Neuronal stem cell (in vitro differentiated cells): ENCODE measurements around the gene SPRY2.
A peak's percentile ranks its signal among the peaks of the same experiment; 100 is the strongest.

Experiments used
- DNase-seq: peaks from one replicate; pipeline ENCODE4 v3.0.0-alpha.2; 2013; ENCODE audit warnings: low spot score
- H2AFZ ChIP-seq: one replicate; pipeline ENCODE4 v1.6.1; 2013; ENCODE audit warnings: mild to moderate bottlenecking, low read length, inconsistent platforms
- H2AK5ac ChIP-seq: 2 replicates; pipeline ENCODE4 v1.6.1; 2013; ENCODE audit warnings: low read depth, mild to moderate bottlenecking, inconsistent platforms, low read length, moderate library complexity, mixed read lengths
- H2BK120ac ChIP-seq: 2 replicates; pipeline ENCODE4 v1.6.1; 2013; ENCODE audit warnings: low read depth, mild to moderate bottlenecking, inconsistent platforms, low read length, moderate library complexity, mixed read lengths
- H2BK12ac ChIP-seq: one replicate; pipeline ENCODE4 v1.6.1; 2013; ENCODE audit warnings: low read length, inconsistent platforms
- H2BK15ac ChIP-seq: 2 replicates; pipeline ENCODE4 v1.6.1; 2013; ENCODE audit warnings: mild to moderate bottlenecking, low read length, inconsistent platforms, mixed read lengths
- H2BK5ac ChIP-seq: one replicate; pipeline ENCODE4 v1.6.1; 2013; ENCODE audit warnings: inconsistent platforms, mild to moderate bottlenecking, low read length, moderate library complexity
- H3K14ac ChIP-seq: one replicate; pipeline ENCODE4 v1.6.1; 2013; ENCODE audit warnings: low read length, inconsistent platforms
- H3K18ac ChIP-seq: 2 replicates; pipeline ENCODE4 v1.6.1; 2013; ENCODE audit warnings: low read length, inconsistent platforms
- H3K23ac ChIP-seq: 2 replicates; pipeline ENCODE4 v1.6.1; 2013; ENCODE audit warnings: low read depth, mild to moderate bottlenecking, mixed read lengths, low read length, inconsistent platforms; ENCODE audit not compliant: poor library complexity
- H3K27ac ChIP-seq: replicated peaks from 3 replicates; pipeline ENCODE4 v1.5.1; 2013; ENCODE audit warnings: low read length, inconsistent platforms
- H3K27me3 ChIP-seq, 3 experiments: 2 replicates each; pipeline ENCODE4 v1.6.1; 2013; ENCODE audit warnings: low read length in 3 of 3, mild to moderate bottlenecking in 2 of 3, inconsistent platforms in 1 of 3, low read depth in 1 of 3, mixed read lengths in 1 of 3, moderate library complexity in 1 of 3; ENCODE audit not compliant: control insufficient read depth in 3 of 3, insufficient read depth in 3 of 3
- H3K36me3 ChIP-seq, 2 donors: replicated peaks in 1 of 2; 2 replicates each; pipeline ENCODE4 v1.6.1; 2013; ENCODE audit warnings: low read length in 2 of 2; ENCODE audit not compliant: control insufficient read depth in 2 of 2, insufficient read depth in 2 of 2
- H3K4ac ChIP-seq: 2 replicates; pipeline ENCODE4 v1.6.1; 2013; ENCODE audit warnings: inconsistent platforms, mild to moderate bottlenecking, low read length, moderate library complexity
- H3K4me1 ChIP-seq, 2 donors: 1 replicate in 1 of 2; 2 replicates in 1 of 2; pipeline ENCODE4 v1.6.1; 2013; ENCODE audit warnings: low read length in 2 of 2, low read depth in 1 of 2; ENCODE audit not compliant: control insufficient read depth in 2 of 2, insufficient read depth in 1 of 2
- H3K4me2 ChIP-seq: one replicate; pipeline ENCODE4 v1.6.1; 2013; ENCODE audit warnings: mild to moderate bottlenecking, low read length, inconsistent platforms; ENCODE audit not compliant: insufficient read depth, poor library complexity, severe bottlenecking
- H3K4me3 ChIP-seq, 2 donors: 2 replicates each; pipeline ENCODE4 v1.5.1; 2013; ENCODE audit warnings: low read length in 2 of 2, mild to moderate bottlenecking in 2 of 2, inconsistent platforms in 1 of 2, moderate library complexity in 1 of 2
- H3K79me1 ChIP-seq: one replicate; pipeline ENCODE4 v1.6.1; 2013; ENCODE audit warnings: low read depth, mild to moderate bottlenecking, inconsistent platforms, low read length, moderate library complexity
- H3K9ac ChIP-seq: one replicate; pipeline ENCODE4 v1.6.1; 2013; ENCODE audit warnings: mild to moderate bottlenecking, low read depth, low read length, inconsistent platforms; ENCODE audit not compliant: poor library complexity
- H3K9me3 ChIP-seq, 2 donors: replicated peaks in 1 of 2; 2 replicates each; pipeline versions ENCODE3 to v1.6.1; 2013; ENCODE audit warnings: low read length in 2 of 2, mild to moderate bottlenecking in 2 of 2, inconsistent platforms in 1 of 2, low read depth in 1 of 2, mixed read lengths in 1 of 2, moderate library complexity in 1 of 2; ENCODE audit not compliant: control insufficient read depth in 2 of 2, insufficient read depth in 1 of 2
- H4K8ac ChIP-seq: one replicate; pipeline ENCODE4 v1.6.1; 2013; ENCODE audit warnings: low read depth, mild to moderate bottlenecking, inconsistent platforms, low read length, moderate library complexity
- H4K91ac ChIP-seq: one replicate; pipeline ENCODE4 v1.6.1; 2013; ENCODE audit warnings: low read length, low read depth, mild to moderate bottlenecking, inconsistent platforms; ENCODE audit not compliant: poor library complexity
- WGBS, 2 donors: extraction: QIAGEN DNeasy Blood & Tissue Kit; methylation state at CpG; one replicate each; pipeline ENCODE4 v1.1.7; 2013; ENCODE audit warnings: missing lambda C conversion rate in 2 of 2, mixed read lengths in 1 of 2; ENCODE audit not compliant: insufficient read length in 2 of 2, insufficient replicate concordance in 1 of 2; ENCODE audit errors: extremely low coverage in 2 of 2; 5-methylcytosine and 5-hydroxymethylcytosine counted together

SPRY2 gene

GRCh38 chr13:80361298-80361697 is 20.4 kb upstream of the SPRY2 start:
- peaks cover 8 to 35% of the 10 kb centered on the region in 2 donors for H3K4me1 ChIP-seq
- H3K36me3 ChIP-seq: no peaks in the 10 kb centered on the region
- H3K18ac ChIP-seq: no peak overlapping the region
- no peak overlapping the region for H3K23ac ChIP-seq
- no peak overlapping the region for H2BK15ac ChIP-seq
- no peak overlapping the region for H3K4ac ChIP-seq
- WGBS, 2 donors: no CpG with 5 or more reads among the region's 2 CpGs
- no peak for DNase-seq
- no peak overlapping the region for H4K8ac ChIP-seq
- no peak overlapping the region for H3K9ac ChIP-seq
- no peak overlapping the region for H3K14ac ChIP-seq
- peaks cover 0 to 13% of the 10 kb centered on the region in 2 donors for H3K9me3 ChIP-seq
- H3K4me3 ChIP-seq: no peak overlapping the region
- H2AK5ac ChIP-seq: no peak overlapping the region
- H3K79me1 ChIP-seq: no peaks in the 10 kb centered on the region
- no peak overlapping the region for H3K4me2 ChIP-seq
- no peak overlapping the region for H4K91ac ChIP-seq
- H2BK120ac ChIP-seq: no peak overlapping the region
- no peak overlapping the region for H2BK5ac ChIP-seq
- H2BK12ac ChIP-seq: no peak overlapping the region
- H2AFZ ChIP-seq: no peak overlapping the region
- no peaks in the 10 kb centered on the region for H3K27me3 ChIP-seq
- no peak overlapping the region for H3K27ac ChIP-seq

GRCh38 chr13:80360453-80360800 is 19.5 kb upstream of the SPRY2 start:
- H3K9ac ChIP-seq: no peak overlapping the region
- no peak overlapping the region for H3K23ac ChIP-seq
- H3K9me3 ChIP-seq: peaks cover 0 to 11% of the 10 kb centered on the region in 2 donors
- no peak overlapping the region for H2BK12ac ChIP-seq
- H4K8ac ChIP-seq: no peak overlapping the region
- no peak overlapping the region for H3K4me2 ChIP-seq
- no peaks in the 10 kb centered on the region for H3K27me3 ChIP-seq
- no peak overlapping the region for H3K4me3 ChIP-seq
- peaks cover 8 to 35% of the 10 kb centered on the region in 2 donors for H3K4me1 ChIP-seq
- H3K36me3 ChIP-seq: no peaks in the 10 kb centered on the region
- H2BK15ac ChIP-seq: no peak overlapping the region
- H4K91ac ChIP-seq: no peak overlapping the region
- H3K79me1 ChIP-seq: no peaks in the 10 kb centered on the region
- no peak for DNase-seq
- H2BK5ac ChIP-seq: no peak overlapping the region
- no peak overlapping the region for H3K14ac ChIP-seq
- H3K18ac ChIP-seq: no peak overlapping the region
- no peak overlapping the region for H2AK5ac ChIP-seq
- peak overlapping the region; percentile 17 for H3K27ac ChIP-seq
- H2BK120ac ChIP-seq: no peak overlapping the region
- no peak overlapping the region for H2AFZ ChIP-seq
- H3K4ac ChIP-seq: no peak overlapping the region

GRCh38 chr13:80359778-80360452 is 19.0 kb upstream of the SPRY2 start:
- H2BK120ac ChIP-seq: no peak overlapping the region
- no peak overlapping the region for H3K4me3 ChIP-seq
- no peak overlapping the region for H2AK5ac ChIP-seq
- peak; percentile 95 for DNase-seq
- WGBS, 2 donors: no CpG with 5 or more reads among the region's 6 CpGs
- no peak overlapping the region for H3K4me2 ChIP-seq
- H2BK12ac ChIP-seq: no peak overlapping the region
- H3K14ac ChIP-seq: no peak overlapping the region
- no peaks in the 10 kb centered on the region for H3K27me3 ChIP-seq
- no peak overlapping the region for H3K9ac ChIP-seq
- no peak overlapping the region for H2AFZ ChIP-seq
- H3K18ac ChIP-seq: no peak overlapping the region
- no peak overlapping the region for H3K4ac ChIP-seq
- peak overlapping the region; percentile 89 for H3K27ac ChIP-seq
- no peak overlapping the region for H4K91ac ChIP-seq
- H4K8ac ChIP-seq: no peak overlapping the region
- no peaks in the 10 kb centered on the region for H3K36me3 ChIP-seq
- no peak overlapping the region for H2BK15ac ChIP-seq
- no peaks in the 10 kb centered on the region for H3K79me1 ChIP-seq
- H3K4me1 ChIP-seq: peaks cover 8 to 35% of the 10 kb centered on the region in 2 donors
- no peak overlapping the region for H2BK5ac ChIP-seq
- no peak overlapping the region for H3K23ac ChIP-seq
- H3K9me3 ChIP-seq: peaks cover 0 to 13% of the 10 kb centered on the region in 2 donors

GRCh38 chr13:80359414-80359777 is 18.5 kb upstream of the SPRY2 start:
- WGBS, 2 donors: no CpG with 5 or more reads among the region's 4 CpGs
- Histone ChIP-seq H3K79me1 (no peaks in the 10 kb centered on the region), H4K8ac (no peak overlapping the region), H3K23ac (no peak overlapping the region), H3K9me3 (peaks cover 0 to 14% of the 10 kb centered on the region in 2 donors), H3K18ac (no peak overlapping the region), H3K4ac (no peak overlapping the region), H2AFZ (no peak overlapping the region), H2AK5ac (no peak overlapping the region), H2BK5ac (no peak overlapping the region), H3K27ac (peak overlapping the region; percentile 89), H3K14ac (no peak overlapping the region), H3K4me2 (no peak overlapping the region), H3K4me1 (peaks cover 8 to 35% of the 10 kb centered on the region in 2 donors), H3K27me3 (no peaks in the 10 kb centered on the region), H2BK15ac (no peak overlapping the region), H4K91ac (no peak overlapping the region), H2BK120ac (no peak overlapping the region), H3K36me3 (no peaks in the 10 kb centered on the region), H2BK12ac (no peak overlapping the region), H3K9ac (no peak overlapping the region), H3K4me3 (no peak overlapping the region)
- DNase-seq: no peak
